Smooth muscle cell (in vitro differentiated cells): Measurements from ENCODE around the gene GPS2. TPM values are rescaled to one million over a fixed set of nuclear protein-coding genes. Genes with fewer than 3 reads are reported as not detected.

Source experiments
- DNase-seq: peaks from one replicate; lab custom pipeline; 2025; ENCODE audit not compliant: unreplicated experiment; lab: John Stamatoyannopoulos, UW
- H2AFZ ChIP-seq: fragments of 200-600 bp; sonication (generic); 2 replicates; pipeline ENCODE4 v1.6.0; 2016; ENCODE audit warnings: antibody characterized with exemption, low read depth, mild to moderate bottlenecking
- H3F3A ChIP-seq: fragments of 200-600 bp; sonication (generic); 2 replicates; pipeline ENCODE4 v1.6.0; 2017; ENCODE audit warnings: antibody characterized with exemption, low read depth
- H3K27ac ChIP-seq: fragments of 200-600 bp; sonication (generic); 2 replicates; pipeline ENCODE4 v1.5.1; 2016; ENCODE audit warnings: low read depth, mild to moderate bottlenecking
- H3K27me3 ChIP-seq: fragments of 200-600 bp; sonication (generic); 2 replicates; pipeline ENCODE4 v1.6.1; 2016; ENCODE audit warnings: low read depth, mild to moderate bottlenecking
- H3K36me3 ChIP-seq: fragments of 200-600 bp; sonication (generic); 2 replicates; pipeline ENCODE4 v1.5.1; 2016; ENCODE audit warnings: low read depth
- H3K4me1 ChIP-seq: fragments of 200-600 bp; sonication (generic); 2 replicates; pipeline ENCODE4 v1.5.1; 2016; ENCODE audit warnings: low read depth
- H3K4me2 ChIP-seq: fragments of 200-600 bp; sonication (generic); 2 replicates; pipeline ENCODE4 v1.6.0; 2016; ENCODE audit warnings: mild to moderate bottlenecking
- H3K4me3 ChIP-seq: fragments of 200-600 bp; sonication (generic); 2 replicates; pipeline ENCODE4 v1.5.1; 2016; ENCODE audit warnings: mild to moderate bottlenecking
- H3K79me2 ChIP-seq: fragments of 200-600 bp; sonication (generic); 2 replicates; pipeline ENCODE4 v1.6.0; 2016; ENCODE audit warnings: low read depth, mild to moderate bottlenecking
- H3K9ac ChIP-seq: fragments of 200-600 bp; sonication (generic); 2 replicates; pipeline ENCODE4 v1.6.0; 2016; ENCODE audit warnings: low read depth
- H3K9me3 ChIP-seq: fragments of 200-600 bp; sonication (generic); replicated peaks from 2 replicates; pipeline ENCODE4 v1.5.1; 2016; ENCODE audit warnings: low read depth
- H4K20me1 ChIP-seq: fragments of 200-600 bp; sonication (generic); 2 replicates; pipeline ENCODE4 v1.6.0; 2016; ENCODE audit warnings: low read depth
- WGBS: methylation state at CpG from one replicate; pipeline ENCODE4 v1.1.7; 2016; ENCODE audit warnings: low lambda C conversion rate; 5-methylcytosine and 5-hydroxymethylcytosine counted together
- polyA plus RNA-seq: library from polyadenylated mRNA; unstranded; fragments of >200 nt; fragmentation: Nextera tagmentation; extraction: Ambion mirVana; gene quantifications from 2 replicates; pipeline ENCODE4 v1.2.1, GENCODE V29; 2016
- total RNA-seq: library from RNA; depleted of rRNA; stranded (reverse); fragments of >200 nt; gene quantifications from 2 replicates; pipeline ENCODE4 v1.2.3, GENCODE V29; 2014
- TF ChIP-seq, protein P1 (sequence below): fragments of 200-600 bp; sonication (generic); IDR thresholded peaks from 2 replicates; pipeline ENCODE4 v1.5.1; 2017; ENCODE audit warnings: borderline replicate concordance, mild to moderate bottlenecking, antibody characterized with exemption; ENCODE audit not compliant: insufficient read depth, poor library complexity, severe bottlenecking

Gene GPS2
- total and polyA plus RNA-seq, 2 experiments from 2014 or later, result 40.3 to 77.0 TPM

DNA sequence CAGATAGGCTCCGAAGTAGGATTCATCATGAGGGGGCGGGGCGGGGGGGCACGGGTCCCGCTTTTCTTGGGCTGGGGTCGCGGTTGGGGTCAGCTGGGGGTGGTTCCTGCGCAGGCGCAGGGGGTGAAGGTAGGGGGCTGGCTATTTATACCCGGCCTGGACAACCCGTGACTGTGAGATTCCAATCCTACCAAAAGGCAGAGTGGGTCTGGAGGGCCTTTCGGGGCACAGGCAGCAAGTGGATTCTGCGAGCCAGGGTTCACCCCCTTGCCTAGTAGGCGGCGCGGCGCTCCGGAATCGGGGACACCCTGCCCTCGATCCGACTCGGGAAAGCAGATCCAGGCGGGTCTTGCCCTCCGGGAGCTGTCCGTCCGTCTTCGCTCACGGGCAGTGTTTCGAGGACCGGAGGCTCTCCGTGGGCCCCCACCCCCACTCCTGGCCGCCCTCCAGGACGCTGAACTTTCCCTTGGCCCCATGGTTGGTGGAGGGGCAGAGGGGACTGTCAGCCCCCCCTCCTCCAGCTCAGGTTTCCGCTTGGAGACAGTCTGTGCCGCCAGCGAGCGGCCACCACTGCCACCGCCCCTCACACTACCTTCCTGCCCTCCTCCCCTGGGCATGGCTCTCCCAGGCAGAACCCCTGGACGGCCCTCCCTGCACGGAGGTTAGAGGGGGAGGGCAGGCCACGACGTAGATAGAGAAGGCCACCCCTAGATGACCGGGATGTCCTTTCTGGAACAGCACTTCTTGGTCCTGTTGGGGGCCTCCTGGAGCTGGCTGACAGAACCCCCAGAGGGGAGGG is 33.0 kb downstream of the GPS2 start:
- H3K4me1 ChIP-seq, result no peaks in the 10 kb centered on the region
- H3K79me2 ChIP-seq, result no peaks in the 10 kb centered on the region
- WGBS, result 4% methylated on average over 34 of the region's 43 CpGs
- peak overlapping the region; percentile 70 for H2AFZ ChIP-seq
- TF ChIP-seq, protein P1, sequence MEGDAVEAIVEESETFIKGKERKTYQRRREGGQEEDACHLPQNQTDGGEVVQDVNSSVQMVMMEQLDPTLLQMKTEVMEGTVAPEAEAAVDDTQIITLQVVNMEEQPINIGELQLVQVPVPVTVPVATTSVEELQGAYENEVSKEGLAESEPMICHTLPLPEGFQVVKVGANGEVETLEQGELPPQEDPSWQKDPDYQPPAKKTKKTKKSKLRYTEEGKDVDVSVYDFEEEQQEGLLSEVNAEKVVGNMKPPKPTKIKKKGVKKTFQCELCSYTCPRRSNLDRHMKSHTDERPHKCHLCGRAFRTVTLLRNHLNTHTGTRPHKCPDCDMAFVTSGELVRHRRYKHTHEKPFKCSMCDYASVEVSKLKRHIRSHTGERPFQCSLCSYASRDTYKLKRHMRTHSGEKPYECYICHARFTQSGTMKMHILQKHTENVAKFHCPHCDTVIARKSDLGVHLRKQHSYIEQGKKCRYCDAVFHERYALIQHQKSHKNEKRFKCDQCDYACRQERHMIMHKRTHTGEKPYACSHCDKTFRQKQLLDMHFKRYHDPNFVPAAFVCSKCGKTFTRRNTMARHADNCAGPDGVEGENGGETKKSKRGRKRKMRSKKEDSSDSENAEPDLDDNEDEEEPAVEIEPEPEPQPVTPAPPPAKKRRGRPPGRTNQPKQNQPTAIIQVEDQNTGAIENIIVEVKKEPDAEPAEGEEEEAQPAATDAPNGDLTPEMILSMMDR, result no peak
- H4K20me1 ChIP-seq, result no peaks in the 10 kb centered on the region
- H3K36me3 ChIP-seq, result no peaks in the 10 kb centered on the region
- DNase-seq, result no peak
- H3K9me3 ChIP-seq, result no peaks in the 10 kb centered on the region
- H3K4me3 ChIP-seq, result peak overlapping the region; percentile 47
- H3K9ac ChIP-seq, result no peak overlapping the region
- peaks cover 5% of the 10 kb centered on the region for H3F3A ChIP-seq
- H3K27me3 ChIP-seq, result peaks cover 14% of the 10 kb centered on the region
- H3K27ac ChIP-seq, result no peak overlapping the region
- H3K4me2 ChIP-seq, result peak overlapping the region; percentile 87

DNA sequence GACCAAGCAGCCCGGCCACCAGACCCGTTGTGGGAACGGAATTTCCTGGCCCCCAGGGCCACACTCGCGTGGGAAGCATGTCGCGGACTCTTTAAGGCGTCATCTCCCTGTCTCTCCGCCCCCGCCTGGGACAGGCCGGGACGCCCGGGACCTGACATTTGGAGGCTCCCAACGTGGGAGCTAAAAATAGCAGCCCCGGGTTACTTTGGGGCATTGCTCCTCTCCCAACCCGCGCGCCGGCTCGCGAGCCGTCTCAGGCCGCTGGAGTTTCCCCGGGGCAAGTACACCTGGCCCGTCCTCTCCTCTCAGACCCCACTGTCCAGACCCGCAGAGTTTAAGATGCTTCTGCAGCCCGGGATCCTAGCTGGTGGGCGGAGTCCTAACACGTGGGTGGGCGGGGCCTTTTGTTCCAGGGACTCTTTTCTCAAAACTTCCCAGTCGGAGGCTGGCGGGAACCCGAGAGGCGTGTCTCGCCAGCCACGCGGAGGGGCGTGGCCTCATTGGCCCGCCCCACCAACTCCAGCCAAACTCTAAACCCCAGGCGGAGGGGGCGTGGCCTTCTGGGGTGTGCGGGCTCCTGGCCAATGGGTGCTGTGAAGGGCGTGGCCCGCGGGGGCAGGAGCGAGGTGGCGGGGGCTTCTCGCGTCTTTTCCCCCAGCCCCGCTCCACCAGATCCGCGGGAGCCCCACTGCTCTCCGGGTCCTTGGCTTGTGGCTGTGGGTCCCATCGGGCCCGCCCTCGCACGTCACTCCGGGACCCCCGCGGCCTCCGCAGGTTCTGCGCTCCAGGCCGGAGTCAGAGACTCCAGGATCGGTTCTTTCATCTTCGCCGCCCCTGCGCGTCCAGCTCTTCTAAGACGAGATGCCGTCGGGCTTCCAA is 33.8 kb downstream of the GPS2 start, which contains the start of gene SLC2A4:
Gene SLC2A4, plus strand, starts transcription at position 645 of the 879 bp plus-strand sequence. Its CDS starts 217 bp downstream, at position 862.
- no peaks in the 10 kb centered on the region for H3K36me3 ChIP-seq
- peaks cover 5% of the 10 kb centered on the region for H3F3A ChIP-seq
- peak within 1 kb of the TSS; percentile 87 for H3K4me2 ChIP-seq
- no peaks in the 10 kb centered on the region for H3K79me2 ChIP-seq
- TF ChIP-seq, protein P1, result no peak
- no peaks in the 10 kb centered on the region for H4K20me1 ChIP-seq
- 2% methylated on average over 59 of the region's 71 CpGs for WGBS
- H2AFZ ChIP-seq, result peak within 1 kb of the TSS; percentile 70
- no peaks in the 10 kb centered on the region for H3K4me1 ChIP-seq
- H3K27ac ChIP-seq, result peak within 1 kb of the TSS; percentile 39
- DNase-seq, result peak; percentile 78
- H3K9me3 ChIP-seq, result no peaks in the 10 kb centered on the region
- peak within 1 kb of the TSS; percentile 47 for H3K4me3 ChIP-seq
- H3K9ac ChIP-seq, result no peak within 1 kb of the TSS
- peaks cover 14% of the 10 kb centered on the region for H3K27me3 ChIP-seq

DNA sequence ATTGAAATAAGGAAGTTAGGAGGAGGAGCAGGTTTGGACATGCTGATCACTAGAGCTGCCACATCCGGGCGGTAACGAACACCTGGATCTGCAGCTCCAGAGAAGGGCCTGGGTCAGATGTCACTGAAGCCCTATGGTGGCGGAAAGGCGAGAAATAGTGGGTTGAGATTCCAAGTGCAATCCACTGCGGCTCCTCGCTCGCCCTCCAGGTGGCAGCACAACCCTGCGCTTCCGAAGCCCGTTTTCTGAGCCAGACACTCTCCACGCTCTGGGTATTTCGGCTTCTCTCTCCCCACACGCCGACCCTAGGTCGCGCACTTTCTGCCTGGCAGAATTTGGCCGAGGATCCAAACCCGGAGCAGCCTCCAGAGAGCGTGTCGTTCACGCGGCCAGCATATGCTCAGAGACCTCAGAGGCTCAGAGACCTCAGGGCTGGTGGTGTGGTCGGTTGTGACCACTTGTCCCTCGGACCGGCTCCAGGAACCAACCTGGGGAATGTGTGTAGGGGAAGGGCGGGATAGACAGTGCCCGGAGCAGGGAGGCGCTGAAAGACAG is 34.6 kb downstream of the GPS2 start:
- no peaks in the 10 kb centered on the region for H4K20me1 ChIP-seq
- no peak overlapping the region for H2AFZ ChIP-seq
- WGBS, result 1% methylated on average over 29 of the region's 29 CpGs
- peaks cover 14% of the 10 kb centered on the region for H3K27me3 ChIP-seq
- no peak overlapping the region for H3K9ac ChIP-seq
- H3K27ac ChIP-seq, result peak overlapping the region; percentile 39
- TF ChIP-seq, protein P1, result peak; percentile 75
- peaks cover 5% of the 10 kb centered on the region for H3F3A ChIP-seq
- H3K4me1 ChIP-seq, result no peaks in the 10 kb centered on the region
- H3K36me3 ChIP-seq, result no peaks in the 10 kb centered on the region
- peak overlapping the region; percentile 87 for H3K4me2 ChIP-seq
- peak; percentile 66 for DNase-seq
- H3K79me2 ChIP-seq, result no peaks in the 10 kb centered on the region
- no peaks in the 10 kb centered on the region for H3K9me3 ChIP-seq
- peak overlapping the region; percentile 47 for H3K4me3 ChIP-seq
